Neural cell (in vitro differentiated cells): Measurements from ENCODE around the gene MARCHF11. TPM values are rescaled to one million over a fixed set of nuclear protein-coding genes. Genes with fewer than 3 reads are reported as not detected.

Experiments
- H2AFZ ChIP-seq: fragments of 200-600, 300-800 bp; sonication (generic), shearing (Covaris generic); 2 replicates; pipeline ENCODE4 v1.6.0; 2014; ENCODE audit warnings: low read depth, mild to moderate bottlenecking, antibody characterized with exemption, low read length, moderate library complexity
- H3F3A ChIP-seq: fragments of 200-600 bp; shearing (Covaris generic); 2 replicates; pipeline ENCODE4 v1.6.1; 2016; ENCODE audit warnings: mild to moderate bottlenecking, moderate library complexity, mixed read lengths, antibody characterized with exemption, low read length; ENCODE audit not compliant: insufficient read depth, poor library complexity, severe bottlenecking
- H3K27ac ChIP-seq: fragments of 200-600, 300-800 bp; sonication (generic), shearing (Covaris generic); 2 replicates; pipeline ENCODE4 v1.5.1; 2014; ENCODE audit warnings: mild to moderate bottlenecking, low read length, moderate library complexity
- H3K27me3 ChIP-seq: fragments of 300-800, 200-600 bp; sonication (generic), shearing (Covaris generic); 2 replicates; pipeline ENCODE4 v1.6.0; 2014; ENCODE audit warnings: mild to moderate bottlenecking, low read depth, low read length, moderate library complexity; ENCODE audit not compliant: insufficient read depth
- H3K36me3 ChIP-seq: fragments of 300-800, 200-600 bp; sonication (generic), shearing (Covaris generic); 2 replicates; pipeline ENCODE4 v1.5.1; 2014; ENCODE audit warnings: mild to moderate bottlenecking, antibody characterized with exemption, low read length, moderate library complexity; ENCODE audit not compliant: insufficient read depth
- H3K4me2 ChIP-seq: fragments of 300-800, 200-600 bp; sonication (generic), shearing (Covaris generic); 2 replicates; pipeline ENCODE4 v1.6.0; 2014; ENCODE audit warnings: mild to moderate bottlenecking, low read length
- H3K4me3 ChIP-seq: fragments of 300-800, 200-600 bp; sonication (generic), shearing (Covaris generic); 2 replicates; pipeline ENCODE4 v1.5.1; 2014; ENCODE audit warnings: mild to moderate bottlenecking, low read length, moderate library complexity
- H3K79me2 ChIP-seq: fragments of 200-600 bp; shearing (Covaris generic); replicated peaks from 2 replicates; pipeline ENCODE4 v1.6.0; 2014; ENCODE audit warnings: mild to moderate bottlenecking, low read length, moderate library complexity; ENCODE audit not compliant: insufficient read depth
- H3K9ac ChIP-seq: fragments of 300-800, 200-600 bp; sonication (generic), shearing (Covaris generic); 2 replicates; pipeline ENCODE4 v1.6.1; 2016; ENCODE audit warnings: mild to moderate bottlenecking, low read length, mixed read lengths
- H3K9me2 ChIP-seq: fragments of 200-600 bp; shearing (Covaris generic); 2 replicates; pipeline ENCODE4 v1.6.1; 2016; ENCODE audit warnings: mild to moderate bottlenecking, low read length, mixed read lengths; ENCODE audit not compliant: insufficient read depth
- H3K9me3 ChIP-seq: fragments of 200-600, 300-800 bp; sonication (generic), shearing (Covaris generic); 2 replicates; pipeline ENCODE4 v1.6.1; 2016; ENCODE audit warnings: mild to moderate bottlenecking, mixed run types, low read length, moderate library complexity, mixed read lengths
- H4K20me1 ChIP-seq: fragments of 200-600 bp; shearing (Covaris generic); 2 replicates; pipeline ENCODE4 v1.6.1; 2016; ENCODE audit warnings: mild to moderate bottlenecking, mixed run types; ENCODE audit not compliant: insufficient read depth
- CTCF ChIP-seq: fragments of 450-650 bp; IDR thresholded peaks from 2 replicates; pipeline ENCODE4 v1.5.1; 2014; ENCODE audit warnings: antibody characterized with exemption, mild to moderate bottlenecking, moderate library complexity; ENCODE audit not compliant: poor library complexity, severe bottlenecking
- EP300 ChIP-seq: fragments of 450-650 bp; conservative IDR thresholded peaks from 2 replicates; pipeline ENCODE4 v1.6.1; 2014; ENCODE audit warnings: antibody characterized with exemption, mild to moderate bottlenecking, moderate library complexity; ENCODE audit not compliant: poor library complexity, severe bottlenecking
- EZH2 ChIP-seq: fragments of 200-600, 300-800 bp; shearing (Covaris generic), sonication (generic); IDR thresholded peaks from 2 replicates; pipeline ENCODE4 v1.6.1; 2014; ENCODE audit warnings: antibody characterized with exemption, low read length, borderline replicate concordance, mild to moderate bottlenecking; ENCODE audit not compliant: insufficient read depth, poor library complexity, severe bottlenecking
- MXI1 ChIP-seq: fragments of 450-650 bp; conservative IDR thresholded peaks from 2 replicates; pipeline ENCODE4 v1.6.1; 2014; ENCODE audit warnings: antibody characterized with exemption, mild to moderate bottlenecking; ENCODE audit not compliant: poor library complexity, severe bottlenecking
- POLR2AphosphoS5 ChIP-seq: IDR thresholded peaks from 2 replicates; pipeline ENCODE4 v1.6.1; 2012
- RAD21 ChIP-seq: fragments of 450-650 bp; conservative IDR thresholded peaks from 2 replicates; pipeline ENCODE4 v1.6.1; 2014; ENCODE audit warnings: antibody characterized with exemption, mild to moderate bottlenecking, moderate library complexity
- REST ChIP-seq: IDR thresholded peaks from 2 replicates; pipeline ENCODE4 v1.6.1; 2012; ENCODE audit warnings: borderline replicate concordance
- SMC3 ChIP-seq: fragments of 450-650 bp; conservative IDR thresholded peaks from 2 replicates; pipeline ENCODE4 v1.6.1; 2014; ENCODE audit warnings: antibody characterized with exemption, mild to moderate bottlenecking, moderate library complexity; ENCODE audit not compliant: poor library complexity
- TAF1 ChIP-seq: IDR thresholded peaks from 2 replicates; pipeline ENCODE4 v1.6.1; 2012; ENCODE audit warnings: low read depth
- polyA plus RNA-seq: library from polyadenylated mRNA; depleted of rRNA; stranded (reverse); fragments of >200 nt; gene quantifications from 2 replicates; pipeline ENCODE4 v1.2.3, GENCODE V29; 2014

The MARCHF11 gene
- polyA plus RNA-seq, 1 donor from 2014 or later: 6.1 TPM

GRCh38 chr5:16156152-16156551, 23.4 kb downstream of the MARCHF11 start:
- Histone ChIP-seq H3K4me2 (no peak overlapping the region), H3K9ac (no peak overlapping the region), H3K27me3 (no peaks in the 10 kb centered on the region), H3K36me3 (no peaks in the 10 kb centered on the region), H3K27ac (no peak overlapping the region), H4K20me1 (no peaks in the 10 kb centered on the region), H3K4me3 (no peak overlapping the region), H3K9me3 (no peaks in the 10 kb centered on the region), H3F3A (no peaks in the 10 kb centered on the region), H2AFZ (no peak overlapping the region), H3K79me2 (no peaks in the 10 kb centered on the region), H3K9me2 (no peaks in the 10 kb centered on the region)
- no peak for TF ChIP-seq RAD21
- TF ChIP-seq POLR2AphosphoS5: no peak
- TF ChIP-seq REST: no peak
- no peak for TF ChIP-seq EP300
- no peak for TF ChIP-seq SMC3
- TF ChIP-seq CTCF: no peak
- TF ChIP-seq MXI1: no peak
- TF ChIP-seq EZH2: no peak
- no peak for TF ChIP-seq TAF1

GRCh38 chr5:16152601-16153568, 26.7 kb downstream of the MARCHF11 start:
- Histone ChIP-seq H3K36me3 (no peaks in the 10 kb centered on the region), H3K4me3 (no peak overlapping the region), H3K9ac (no peak overlapping the region), H3K9me2 (no peaks in the 10 kb centered on the region), H4K20me1 (no peaks in the 10 kb centered on the region), H3K4me2 (no peak overlapping the region), H3K79me2 (no peaks in the 10 kb centered on the region), H3K27ac (no peak overlapping the region), H3F3A (no peaks in the 10 kb centered on the region), H3K9me3 (no peaks in the 10 kb centered on the region), H3K27me3 (no peaks in the 10 kb centered on the region), H2AFZ (no peak overlapping the region)
- TF ChIP-seq RAD21: no peak
- no peak for TF ChIP-seq REST
- TF ChIP-seq TAF1: no peak
- TF ChIP-seq POLR2AphosphoS5: no peak
- no peak for TF ChIP-seq CTCF
- no peak for TF ChIP-seq EZH2
- no peak for TF ChIP-seq MXI1
- no peak for TF ChIP-seq SMC3
- TF ChIP-seq EP300: no peak
